ENCODE measurements around the gene FBLL1. TPM values are rescaled to one million over a fixed set of nuclear protein-coding genes. Genes with fewer than 3 reads are reported as not detected.

FBLL1 gene
- total and polyA plus RNA-seq, 2 donors (not counting 3 experiments of a cell fraction or from before 2014, with no cell fraction given), result 0.44 to 2.5 TPM

DNA sequence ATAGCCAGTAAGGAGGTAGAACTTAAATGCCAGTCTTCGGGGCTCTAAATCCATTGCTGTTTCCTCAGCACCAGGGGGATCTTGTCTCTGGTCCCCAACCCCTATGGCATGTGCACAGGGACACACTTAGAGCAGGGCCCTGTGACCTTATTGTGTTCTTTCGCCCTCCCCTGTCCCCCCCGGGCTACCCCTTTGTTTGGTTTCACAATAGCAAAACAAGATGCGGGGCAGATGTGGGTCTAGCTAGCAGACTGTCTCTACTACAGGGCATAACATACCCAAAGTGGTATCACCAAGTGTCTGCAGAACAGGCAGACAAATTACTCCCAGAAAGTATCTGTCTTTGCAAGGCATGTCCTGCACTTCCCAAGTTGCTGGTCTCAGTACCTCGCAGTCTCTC, 2.1 kb downstream of the FBLL1 start:
- no peaks in the 10 kb centered on the region for H3K79me2 ChIP-seq (ENCODE audit: control insufficient read depth, insufficient read depth, low read length)
- POLR2A ChIA-PET, result no interaction called here
- no TSS peak for BruUV-seq (replicated peaks)
- H3K4me2 ChIP-seq (ENCODE audit: insufficient read depth, low read length), result no peak overlapping the region
- no peaks in the 10 kb centered on the region for H3K4me1 ChIP-seq (ENCODE audit: control insufficient read depth, extremely low read depth, insufficient read depth, low read length)
- TF ChIP-seq POLR2A (IDR thresholded peaks at IDR 0.05; ENCODE audit: low read depth, low read length) (no peak), MYC (IDR thresholded peaks at IDR 0.05; ENCODE audit: low read depth, low read length) (no peak), EZH2 (IDR thresholded peaks at IDR 0.05; ENCODE audit: borderline replicate concordance, low read depth, low read length, severe bottlenecking) (no peak), JUN (IDR thresholded peaks at IDR 0.05; ENCODE audit: borderline replicate concordance, insufficient read depth, insufficient read length, low read depth) (no peak), FOS (IDR thresholded peaks at IDR 0.05; ENCODE audit: borderline replicate concordance, insufficient read depth, low read length) (no peak), GATA2 (IDR thresholded peaks at IDR 0.05; ENCODE audit: insufficient read depth, insufficient read length, low read depth, low read length) (no peak), POLR2AphosphoS5 (IDR thresholded peaks at IDR 0.05; ENCODE audit: insufficient read depth, low read depth, low read length) (no peak)
- TF ChIP-seq, protein P1, sequence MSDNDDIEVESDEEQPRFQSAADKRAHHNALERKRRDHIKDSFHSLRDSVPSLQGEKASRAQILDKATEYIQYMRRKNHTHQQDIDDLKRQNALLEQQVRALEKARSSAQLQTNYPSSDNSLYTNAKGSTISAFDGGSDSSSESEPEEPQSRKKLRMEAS (IDR thresholded peaks at IDR 0.05; ENCODE audit: insufficient read depth, insufficient read length), result no peak
- TF ChIP-seq, protein P2, sequence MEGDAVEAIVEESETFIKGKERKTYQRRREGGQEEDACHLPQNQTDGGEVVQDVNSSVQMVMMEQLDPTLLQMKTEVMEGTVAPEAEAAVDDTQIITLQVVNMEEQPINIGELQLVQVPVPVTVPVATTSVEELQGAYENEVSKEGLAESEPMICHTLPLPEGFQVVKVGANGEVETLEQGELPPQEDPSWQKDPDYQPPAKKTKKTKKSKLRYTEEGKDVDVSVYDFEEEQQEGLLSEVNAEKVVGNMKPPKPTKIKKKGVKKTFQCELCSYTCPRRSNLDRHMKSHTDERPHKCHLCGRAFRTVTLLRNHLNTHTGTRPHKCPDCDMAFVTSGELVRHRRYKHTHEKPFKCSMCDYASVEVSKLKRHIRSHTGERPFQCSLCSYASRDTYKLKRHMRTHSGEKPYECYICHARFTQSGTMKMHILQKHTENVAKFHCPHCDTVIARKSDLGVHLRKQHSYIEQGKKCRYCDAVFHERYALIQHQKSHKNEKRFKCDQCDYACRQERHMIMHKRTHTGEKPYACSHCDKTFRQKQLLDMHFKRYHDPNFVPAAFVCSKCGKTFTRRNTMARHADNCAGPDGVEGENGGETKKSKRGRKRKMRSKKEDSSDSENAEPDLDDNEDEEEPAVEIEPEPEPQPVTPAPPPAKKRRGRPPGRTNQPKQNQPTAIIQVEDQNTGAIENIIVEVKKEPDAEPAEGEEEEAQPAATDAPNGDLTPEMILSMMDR (IDR thresholded peaks at IDR 0.05; ENCODE audit: extremely low read depth in 1 of 2, insufficient read depth in 1 of 2, low read depth in 1 of 2, low read length in 2 of 2), result no peak
- H3K4me3 ChIP-seq (replicated peaks in 1 of 3; ENCODE audit: insufficient read depth in 1 of 3, low read depth in 1 of 3, low read length in 3 of 3), result no peak overlapping the region
- intact Hi-C loops (cut with micrococcal nuclease) (no loop called here), dilution Hi-C loops (cut with MboI; ENCODE audit: extremely low pct_ligation_motif_present, low sequenced_read_pairs) (no loop called here)
- no peaks in the 10 kb centered on the region for H3K9me1 ChIP-seq (replicated peaks; ENCODE audit: control insufficient read depth, extremely low read depth, insufficient read depth, low read length)
- CTCF ChIA-PET, result no interaction called here
- no peaks in the 10 kb centered on the region for H4K20me1 ChIP-seq (replicated peaks; ENCODE audit: control insufficient read depth, extremely low read depth, insufficient read depth, low read length)
- H2AFZ ChIP-seq (ENCODE audit: low read depth, low read length), result no peak overlapping the region
- no peak for FAIRE-seq
- no peak for DNase-seq (ENCODE audit: low read depth, low spot score)
- H3K27me3 ChIP-seq (ENCODE audit: control insufficient read depth in 2 of 2, insufficient read depth in 2 of 2, low read length in 2 of 2), result peaks cover 15 to 33% of the 10 kb centered on the region in 2 experiments
- no peak overlapping the region for H3K9ac ChIP-seq (replicated peaks; ENCODE audit: extremely low read depth, insufficient read depth, low read length)
- H3K9me3 ChIP-seq (replicated peaks; ENCODE audit: control insufficient read depth, insufficient read depth, low read length), result no peaks in the 10 kb centered on the region
- no peak overlapping the region for H3K27ac ChIP-seq (ENCODE audit: insufficient read depth, low read depth, low read length)
- no peaks in the 10 kb centered on the region for H3K36me3 ChIP-seq (ENCODE audit: control insufficient read depth in 2 of 2, extremely low read depth in 1 of 2, insufficient read depth in 2 of 2, low read length in 2 of 2)
